HEK293 (cell line): Measurements from ENCODE around the gene CEP70.

Experiments
- ATF2 ChIP-seq: fragments of 450-650 bp; formaldehyde crosslinking; IDR thresholded peaks from 2 replicates; pipeline ENCODE4 v1.5.1; 2016; ENCODE audit warnings: missing biosample characterization, missing genetic modification characterization, low read depth
- ZNF776 ChIP-seq: fragments of 450-650 bp; formaldehyde crosslinking; IDR thresholded peaks from 2 replicates; pipeline ENCODE4 v1.5.0; 2017; ENCODE audit warnings: missing biosample characterization, missing genetic modification characterization, borderline replicate concordance

- TF ChIP-seq ZNF776 (tag by site-specific recombination) (no peak), ATF2 (no peak)
Measured at GRCh38 chr3:138459619-138460535, 134.2 kb downstream of the CEP70 start.
